Subcutaneous adipose tissue (tissue), 4 donors: Measurements from ENCODE around the gene MS4A6E. TPM values are rescaled to one million over a fixed set of nuclear protein-coding genes. Genes with fewer than 3 reads are reported as not detected.

Experiments used
- total RNA-seq, 4 donors: library from RNA; depleted of rRNA; stranded (reverse); fragments of >200 nt; gene quantifications; one replicate each; pipeline ENCODE4 v1.1.0, GENCODE V29; 2016
- TF ChIP-seq, protein P1 (sequence below): fragments of 450-650 bp; IDR thresholded peaks from one replicate; pipeline ENCODE4 v1.5.1; 2016; ENCODE audit warnings: low read depth, mild to moderate bottlenecking, control low read depth, antibody characterized with exemption, moderate library complexity

The MS4A6E gene
- total RNA-seq, 4 donors from 2014 or later, result 2.1 to 144 (median 3.4) TPM

GRCh38 chr11:60303661-60304060 lies 23.4 kb upstream of the MS4A6E start:
- TF ChIP-seq, protein P1, sequence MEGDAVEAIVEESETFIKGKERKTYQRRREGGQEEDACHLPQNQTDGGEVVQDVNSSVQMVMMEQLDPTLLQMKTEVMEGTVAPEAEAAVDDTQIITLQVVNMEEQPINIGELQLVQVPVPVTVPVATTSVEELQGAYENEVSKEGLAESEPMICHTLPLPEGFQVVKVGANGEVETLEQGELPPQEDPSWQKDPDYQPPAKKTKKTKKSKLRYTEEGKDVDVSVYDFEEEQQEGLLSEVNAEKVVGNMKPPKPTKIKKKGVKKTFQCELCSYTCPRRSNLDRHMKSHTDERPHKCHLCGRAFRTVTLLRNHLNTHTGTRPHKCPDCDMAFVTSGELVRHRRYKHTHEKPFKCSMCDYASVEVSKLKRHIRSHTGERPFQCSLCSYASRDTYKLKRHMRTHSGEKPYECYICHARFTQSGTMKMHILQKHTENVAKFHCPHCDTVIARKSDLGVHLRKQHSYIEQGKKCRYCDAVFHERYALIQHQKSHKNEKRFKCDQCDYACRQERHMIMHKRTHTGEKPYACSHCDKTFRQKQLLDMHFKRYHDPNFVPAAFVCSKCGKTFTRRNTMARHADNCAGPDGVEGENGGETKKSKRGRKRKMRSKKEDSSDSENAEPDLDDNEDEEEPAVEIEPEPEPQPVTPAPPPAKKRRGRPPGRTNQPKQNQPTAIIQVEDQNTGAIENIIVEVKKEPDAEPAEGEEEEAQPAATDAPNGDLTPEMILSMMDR, result no peak

DNA sequence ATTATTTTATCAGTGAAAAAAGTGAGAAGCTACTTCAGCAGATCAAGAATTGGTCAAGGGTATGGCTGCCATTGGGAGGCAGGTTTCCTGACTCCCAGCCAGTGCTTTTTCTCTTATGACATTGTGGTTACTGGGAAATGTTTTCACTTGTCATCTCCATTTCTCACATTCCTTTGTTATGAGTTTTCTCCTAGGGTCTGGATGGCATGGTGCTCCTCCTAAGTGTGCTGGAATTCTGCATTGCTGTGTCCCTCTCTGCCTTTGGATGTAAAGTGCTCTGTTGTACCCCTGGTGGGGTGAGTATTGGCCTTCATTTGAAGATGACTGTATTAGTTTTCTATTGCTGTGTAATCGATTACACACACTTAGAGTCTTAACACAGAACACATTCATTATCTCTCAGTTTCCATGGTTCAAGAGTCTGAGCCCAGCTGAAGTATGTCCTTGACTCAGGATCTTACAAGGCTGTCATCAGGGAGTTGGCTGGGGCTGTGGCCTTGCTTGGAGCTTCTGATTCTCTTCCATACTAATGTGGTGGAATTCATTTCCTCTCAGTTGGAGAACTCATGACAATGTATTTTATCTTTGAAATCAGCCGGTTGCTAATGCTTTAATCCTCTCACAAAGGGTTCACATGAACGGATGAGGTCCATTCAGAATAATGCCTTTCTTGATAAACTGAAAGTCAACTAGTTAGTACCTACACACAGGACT lies 21.0 kb upstream of the MS4A6E start:
- TF ChIP-seq, protein P1, result no peak

DNA sequence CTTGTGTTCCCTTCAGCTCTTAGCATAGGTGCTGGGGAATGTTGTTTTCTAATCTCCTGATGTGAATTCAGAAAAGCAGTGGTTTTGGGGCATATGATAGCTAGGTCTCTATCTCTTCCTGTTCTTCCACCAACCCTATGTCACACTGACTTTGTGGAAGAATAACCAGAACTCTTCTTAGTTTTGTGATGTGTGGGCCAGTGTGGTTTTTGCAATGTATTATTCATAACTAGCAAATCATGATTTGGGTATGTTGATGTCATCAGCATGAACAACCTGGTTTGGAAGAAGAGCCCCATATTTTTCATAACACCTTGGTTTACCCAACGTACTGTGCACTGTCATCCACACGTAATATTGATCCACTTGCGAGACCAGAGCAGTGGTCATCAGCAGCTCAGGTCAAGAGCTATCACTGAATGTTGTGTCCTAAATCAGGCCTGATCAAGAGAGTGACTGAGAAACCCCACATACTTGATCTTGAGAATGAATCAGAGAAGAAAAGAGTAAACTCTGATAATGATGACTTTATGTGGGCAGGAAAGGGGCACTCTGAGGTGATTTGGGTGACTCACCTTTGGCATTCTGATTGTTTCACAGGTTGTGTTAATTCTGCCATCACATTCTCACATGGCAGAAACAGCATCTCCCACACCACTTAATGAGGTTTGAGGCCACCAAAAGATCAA lies 19.4 kb upstream of the MS4A6E start:
- TF ChIP-seq, protein P1, result no peak

DNA sequence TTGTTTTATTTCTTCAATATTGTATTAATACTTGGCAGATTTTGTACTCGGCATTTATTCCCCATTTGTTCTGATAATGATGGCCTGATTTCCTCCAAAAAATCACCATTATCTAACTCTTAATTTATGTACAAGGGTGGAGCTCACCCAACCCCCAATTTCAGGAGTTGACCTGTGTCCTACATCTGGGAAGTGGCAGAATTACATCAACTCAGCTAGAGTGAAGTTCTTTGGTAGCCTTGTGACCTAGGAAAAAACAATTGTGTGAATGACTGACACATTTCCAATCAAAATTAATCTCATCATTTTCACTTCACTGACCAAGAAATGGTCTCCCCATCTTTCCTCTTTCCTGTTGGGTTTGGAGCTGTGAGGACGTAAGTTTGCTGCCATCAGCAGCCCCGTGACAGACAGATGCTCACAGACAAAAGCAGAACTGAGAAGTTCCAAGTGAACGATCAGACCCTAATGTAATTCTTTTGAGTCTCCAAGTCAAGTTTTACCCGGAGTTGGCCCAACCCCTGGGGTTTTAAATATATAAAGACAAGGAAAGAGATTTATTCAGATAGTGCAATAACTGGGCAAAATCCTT lies 16.6 kb upstream of the MS4A6E start:
- TF ChIP-seq, protein P1, result no peak

DNA sequence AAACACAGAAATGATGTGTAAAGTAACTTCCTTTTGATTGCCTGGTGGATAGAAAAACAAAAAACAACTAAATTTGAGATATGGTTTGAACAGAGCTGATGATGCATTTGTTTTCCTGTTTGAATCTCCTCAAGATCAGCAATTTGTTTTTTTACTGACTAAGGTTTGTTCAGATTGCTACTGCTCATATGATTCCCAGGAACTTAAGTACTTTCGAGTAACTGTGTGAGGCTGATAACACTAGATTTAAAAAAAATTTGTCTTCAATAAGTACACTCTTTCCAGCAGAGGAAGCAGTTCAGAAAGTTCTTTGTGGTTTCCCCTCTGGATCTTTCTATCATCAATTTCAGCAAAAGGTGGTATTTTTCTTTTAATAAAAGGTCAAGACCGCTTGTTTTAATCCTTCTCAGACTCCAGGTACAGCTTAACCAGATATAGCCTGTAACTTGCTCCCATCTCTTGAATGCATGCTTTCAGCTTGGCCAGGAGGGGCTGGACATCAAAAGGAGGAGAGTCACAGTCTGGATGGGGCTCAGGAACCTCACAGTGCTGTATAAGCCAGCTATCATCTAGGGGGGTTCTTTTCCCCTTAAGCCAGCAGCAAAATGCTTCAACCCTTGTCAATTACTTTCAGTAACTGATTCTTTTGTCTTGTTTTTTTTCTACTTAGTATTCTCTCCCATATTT lies 12.3 kb upstream of the MS4A6E start:
- TF ChIP-seq, protein P1, result no peak

DNA sequence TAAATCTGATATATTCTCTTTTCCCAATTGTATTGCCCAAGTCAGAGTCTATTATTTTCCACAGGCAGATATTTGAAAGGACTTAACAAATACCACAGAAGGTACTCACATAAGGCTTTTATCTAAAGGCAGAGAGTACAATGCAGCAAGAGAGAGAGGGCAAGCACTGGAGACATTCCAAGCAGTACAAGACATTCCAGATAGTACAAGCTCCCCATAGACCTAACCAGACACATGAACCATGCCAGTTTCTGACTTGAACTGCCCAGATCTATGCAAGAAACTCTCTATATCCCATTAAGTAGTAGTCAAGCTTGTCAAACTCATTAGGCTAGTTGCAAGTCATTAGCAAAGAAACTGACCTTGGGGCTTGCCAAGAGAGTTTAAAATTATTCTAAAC lies 11.2 kb upstream of the MS4A6E start:
- TF ChIP-seq, protein P1, result no peak

- TF ChIP-seq, protein P1, result no peak
Measured at GRCh38 chr11:60316317-60316716, 10.7 kb upstream of the MS4A6E start.
